Upper lobe of right lung (tissue), 1 donor: ENCODE measurements around the gene SREBF2. TPM values are rescaled to one million over a fixed set of nuclear protein-coding genes. Genes with fewer than 3 reads are reported as not detected.

ENCODE experiments used
- ATAC-seq: fragments of 200-7000 bp; cut with Tn5 transposase; one replicate; pipeline ENCODE4 v1.9.1; 2020; ENCODE audit warnings: mild to moderate bottlenecking, moderate library complexity
- DNase-seq: peaks from one replicate; pipeline ENCODE4 v3.0.0-alpha.2; 2020
- H3K27ac ChIP-seq: fragments of 200-600 bp; one replicate; pipeline ENCODE4 v1.8.0; 2022
- H3K27me3 ChIP-seq: fragments of 200-600 bp; one replicate; pipeline ENCODE4 v1.8.0; 2022; ENCODE audit warnings: mild to moderate bottlenecking
- H3K36me3 ChIP-seq: fragments of 200-600 bp; one replicate; pipeline ENCODE4 v1.8.0; 2022
- H3K4me1 ChIP-seq: fragments of 200-600 bp; one replicate; pipeline ENCODE4 v1.8.0; 2022
- H3K4me3 ChIP-seq: fragments of 200-600 bp; one replicate; pipeline ENCODE4 v1.8.0; 2022; ENCODE audit warnings: mild to moderate bottlenecking
- H3K9me3 ChIP-seq: fragments of 200-600 bp; one replicate; pipeline ENCODE4 v1.8.0; 2022
- CTCF ChIP-seq: fragments of 200-600 bp; IDR thresholded peaks from one replicate; pipeline ENCODE4 v1.8.0; 2022; ENCODE audit warnings: antibody characterized with exemption
- intact Hi-C: fragments of 100-400 bp; cut with DNase I; formaldehyde crosslinking; loops from one replicate; pipeline ENCODE4 v1.11.0; 2022
- total RNA-seq: library from RNA; stranded (reverse); fragmentation: NEBNext Ultra II Directional; extraction: Animal tissue kit (Norgen Biotek cat#: 25700); gene quantifications from one replicate; pipeline ENCODE4 v1.2.1, GENCODE V29; 2021
- donor health status: DM: no; HTN: yes; CAD: no; lungs with severe emphysema.

The SREBF2 gene
- total RNA-seq, 1 donor from 2014 or later = 156 TPM

DNA sequence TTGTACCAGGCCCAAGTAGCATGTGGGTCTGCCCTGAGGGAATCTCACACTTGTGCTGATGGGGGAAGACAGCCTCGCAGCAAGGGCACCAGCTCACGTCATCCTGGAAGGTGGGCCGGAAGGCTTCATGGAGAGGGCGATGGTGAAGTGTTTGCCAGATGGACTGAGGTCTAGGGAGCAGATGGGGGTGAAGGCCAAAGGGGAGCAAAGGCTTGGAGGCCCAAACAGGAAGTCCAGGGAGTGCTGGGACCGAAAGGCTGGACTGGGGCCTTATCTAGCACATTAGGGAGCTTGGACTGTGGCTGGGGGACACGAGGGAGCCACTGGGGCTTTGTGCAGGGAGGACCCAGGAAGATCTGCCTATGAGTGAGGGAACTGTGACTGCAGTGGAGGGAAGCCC is 94.9 kb downstream of the SREBF2 start:
- TF ChIP-seq CTCF = no peak
- Histone ChIP-seq H3K36me3 (no peaks in the 10 kb centered on the region), H3K27me3 (peaks cover 25% of the 10 kb centered on the region), H3K9me3 (no peaks in the 10 kb centered on the region), H3K27ac (no peak overlapping the region), H3K4me1 (peaks cover 5% of the 10 kb centered on the region), H3K4me3 (no peak overlapping the region)
- ATAC-seq (no peak), DNase-seq (no peak)
- intact Hi-C loops = no loop called here

- TF ChIP-seq CTCF = no peak
- intact Hi-C loops = no loop called here
These were observed 95.9 kb downstream of the SREBF2 start for GRCh38 chr22:41928593-41929417.

GRCh38 chr22:41929418-41929810 is 96.5 kb downstream of the SREBF2 start:
- H3K4me1 ChIP-seq = peaks cover 5% of the 10 kb centered on the region
- peaks cover 25% of the 10 kb centered on the region for H3K27me3 ChIP-seq
- ATAC-seq (no peak), DNase-seq (no peak)
- no peaks in the 10 kb centered on the region for H3K9me3 ChIP-seq
- no peak overlapping the region for H3K4me3 ChIP-seq
- no peaks in the 10 kb centered on the region for H3K36me3 ChIP-seq
- H3K27ac ChIP-seq = no peak overlapping the region
- intact Hi-C loops = no loop called here
- TF ChIP-seq CTCF = no peak

More at GRCh38 chr22:41928593-41929417, 95.9 kb downstream of the SREBF2 start:
- no peak for DNase-seq
- no peak overlapping the region for H3K27ac ChIP-seq
- no peaks in the 10 kb centered on the region for H3K9me3 ChIP-seq
- no peak for ATAC-seq
- no peaks in the 10 kb centered on the region for H3K36me3 ChIP-seq
- H3K4me3 ChIP-seq = no peak overlapping the region
- peaks cover 25% of the 10 kb centered on the region for H3K27me3 ChIP-seq
- H3K4me1 ChIP-seq = peaks cover 5% of the 10 kb centered on the region

DNA sequence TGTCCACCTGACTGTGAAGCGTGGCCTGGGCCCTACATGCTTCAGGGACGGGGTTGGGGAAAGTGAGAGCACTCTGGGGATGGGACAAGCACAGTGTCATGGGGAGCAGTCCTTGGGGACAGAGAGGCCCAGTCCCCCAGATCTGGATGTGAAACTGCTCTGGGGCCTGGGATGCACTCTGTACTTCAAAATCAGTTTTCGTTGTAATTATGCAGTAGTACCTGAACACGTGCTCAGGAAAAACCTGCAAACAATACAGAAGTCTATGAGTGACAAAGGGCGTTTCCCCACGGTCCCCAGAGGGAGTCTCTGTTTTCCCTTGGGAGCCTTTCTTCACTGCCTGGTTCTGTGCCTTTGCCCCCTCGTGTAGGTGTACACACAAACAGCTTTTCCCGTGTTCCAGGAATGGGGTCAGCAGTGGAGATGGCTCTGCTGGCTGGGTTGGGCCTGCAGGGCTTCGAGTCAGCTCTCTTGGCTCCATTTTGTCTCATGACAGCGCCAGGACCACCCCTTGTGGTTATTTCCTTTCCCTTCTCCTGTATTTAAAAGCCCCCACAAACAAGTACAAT is 98.9 kb downstream of the SREBF2 start:
- intact Hi-C loops = no loop called here
- no peak for ATAC-seq

GRCh38 chr22:41932353-41932752 is 99.4 kb downstream of the SREBF2 start:
- Histone ChIP-seq H3K4me1 (no peaks in the 10 kb centered on the region), H3K27me3 (no peaks in the 10 kb centered on the region), H3K36me3 (no peaks in the 10 kb centered on the region), H3K27ac (no peak overlapping the region), H3K9me3 (no peaks in the 10 kb centered on the region), H3K4me3 (no peak overlapping the region)
- TF ChIP-seq CTCF = no peak
- ATAC-seq (no peak), DNase-seq (no peak)
- intact Hi-C loops = no loop called here

More for the DNA sequence above, 98.9 kb downstream of the SREBF2 start:
- H3K27ac ChIP-seq = no peak overlapping the region
- no peaks in the 10 kb centered on the region for H3K9me3 ChIP-seq
- no peaks in the 10 kb centered on the region for H3K4me1 ChIP-seq
- no peak for TF ChIP-seq CTCF
- no peak for DNase-seq
- no peaks in the 10 kb centered on the region for H3K36me3 ChIP-seq
- H3K27me3 ChIP-seq = peaks cover 5% of the 10 kb centered on the region
- H3K4me3 ChIP-seq = no peak overlapping the region
